HG03135 (cell line): ENCODE results near the gene CCDC85A.

ENCODE experiments used
- ATAC-seq: cut with Tn5 transposase; IDR thresholded peaks from one replicate; pipeline ENCODE4 v1.9.1; 2021; ENCODE audit warnings: mild to moderate bottlenecking, moderate library complexity; ENCODE audit not compliant: unreplicated experiment

CCDC85A gene

GRCh38 chr2:56292951-56293350 is 109.2 kb downstream of the CCDC85A start:
- ATAC-seq = no peak

GRCh38 chr2:56295666-56296065 is 111.9 kb downstream of the CCDC85A start:
- no peak for ATAC-seq

- no peak for ATAC-seq
Observed at GRCh38 chr2:56297671-56298070, 113.9 kb downstream of the CCDC85A start.

- no peak for ATAC-seq
Observed at GRCh38 chr2:56299171-56299691, 115.4 kb downstream of the CCDC85A start.

- no peak for ATAC-seq
Observed at GRCh38 chr2:56309626-56310170, 125.9 kb downstream of the CCDC85A start.

GRCh38 chr2:56313500-56313921 is 129.7 kb downstream of the CCDC85A start:
- no peak for ATAC-seq

- no peak for ATAC-seq
Observed at GRCh38 chr2:56314371-56314770, 130.6 kb downstream of the CCDC85A start.

- ATAC-seq = no peak
Observed at GRCh38 chr2:56314796-56315195, 131.0 kb downstream of the CCDC85A start.

GRCh38 chr2:56315376-56315775 is 131.6 kb downstream of the CCDC85A start:
- ATAC-seq = no peak

GRCh38 chr2:56316011-56316410 is 132.2 kb downstream of the CCDC85A start:
- ATAC-seq = no peak

GRCh38 chr2:56318147-56318546 is 134.4 kb downstream of the CCDC85A start:
- no peak for ATAC-seq

- no peak for ATAC-seq
Observed at GRCh38 chr2:56325661-56326345, 142.0 kb downstream of the CCDC85A start.

- ATAC-seq = no peak
Observed at GRCh38 chr2:56326346-56326741, 142.6 kb downstream of the CCDC85A start.

GRCh38 chr2:56331810-56332209 is 148.0 kb downstream of the CCDC85A start:
- no peak for ATAC-seq

- ATAC-seq = no peak
Observed at GRCh38 chr2:56333812-56334485, 150.2 kb downstream of the CCDC85A start.

GRCh38 chr2:56334622-56335021 is 150.8 kb downstream of the CCDC85A start:
- no peak for ATAC-seq

GRCh38 chr2:56335101-56335500 is 151.3 kb downstream of the CCDC85A start:
- ATAC-seq = no peak

GRCh38 chr2:56337342-56337741 is 153.6 kb downstream of the CCDC85A start:
- ATAC-seq = no peak

GRCh38 chr2:56338232-56338631 is 154.4 kb downstream of the CCDC85A start:
- no peak for ATAC-seq

GRCh38 chr2:56344771-56345170 is 161.0 kb downstream of the CCDC85A start:
- ATAC-seq = no peak

GRCh38 chr2:56347881-56348280 is 164.1 kb downstream of the CCDC85A start:
- no peak for ATAC-seq
